Retinal pigment epithelial cell (primary cell): Measurements from ENCODE around the gene CST8.
"Not testable (repeated sequence)": the region's sequence is repeated elsewhere in the genome, so short reads cannot be mapped to it uniquely, and the experiment has no call there.

Experiments
- DNase-seq: peaks from one replicate; pipeline ENCODE4 v3.0.0-alpha.2; 2010; ENCODE audit warnings: low read depth
- H3K4me3 ChIP-seq: 2 replicates; pipeline ENCODE4 v1.5.1; 2011; ENCODE audit warnings: mild to moderate bottlenecking, low read length, control low read depth, moderate library complexity
- TF ChIP-seq, protein P1 (sequence below): conservative IDR thresholded peaks from 2 replicates; pipeline ENCODE4 v1.5.1; 2011; ENCODE audit warnings: low read depth, low read length, control low read depth, inconsistent platforms

CST8 gene

DNA sequence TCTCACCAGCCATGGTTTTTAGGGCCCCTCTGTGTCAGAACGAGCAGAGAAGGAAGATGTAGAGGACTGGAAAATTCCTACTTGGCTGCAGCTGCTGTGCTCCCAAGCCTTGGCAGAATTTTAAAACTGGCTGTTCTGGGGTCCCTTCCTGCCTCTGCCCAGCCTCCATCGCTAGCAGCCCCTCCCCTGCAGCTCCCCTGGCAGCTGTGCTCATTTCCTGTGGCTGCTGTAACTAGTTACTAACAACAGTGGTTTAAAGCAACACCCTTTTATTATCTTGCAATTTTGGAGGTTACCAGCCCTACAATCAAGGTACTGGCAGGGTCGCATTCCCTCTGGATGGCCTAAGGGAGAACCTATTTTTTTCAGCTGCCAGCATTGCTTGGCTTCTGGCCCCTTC, 34.5 kb upstream of the CST8 start:
- H3K4me3 ChIP-seq, result no peak overlapping the region
- TF ChIP-seq, protein P1, sequence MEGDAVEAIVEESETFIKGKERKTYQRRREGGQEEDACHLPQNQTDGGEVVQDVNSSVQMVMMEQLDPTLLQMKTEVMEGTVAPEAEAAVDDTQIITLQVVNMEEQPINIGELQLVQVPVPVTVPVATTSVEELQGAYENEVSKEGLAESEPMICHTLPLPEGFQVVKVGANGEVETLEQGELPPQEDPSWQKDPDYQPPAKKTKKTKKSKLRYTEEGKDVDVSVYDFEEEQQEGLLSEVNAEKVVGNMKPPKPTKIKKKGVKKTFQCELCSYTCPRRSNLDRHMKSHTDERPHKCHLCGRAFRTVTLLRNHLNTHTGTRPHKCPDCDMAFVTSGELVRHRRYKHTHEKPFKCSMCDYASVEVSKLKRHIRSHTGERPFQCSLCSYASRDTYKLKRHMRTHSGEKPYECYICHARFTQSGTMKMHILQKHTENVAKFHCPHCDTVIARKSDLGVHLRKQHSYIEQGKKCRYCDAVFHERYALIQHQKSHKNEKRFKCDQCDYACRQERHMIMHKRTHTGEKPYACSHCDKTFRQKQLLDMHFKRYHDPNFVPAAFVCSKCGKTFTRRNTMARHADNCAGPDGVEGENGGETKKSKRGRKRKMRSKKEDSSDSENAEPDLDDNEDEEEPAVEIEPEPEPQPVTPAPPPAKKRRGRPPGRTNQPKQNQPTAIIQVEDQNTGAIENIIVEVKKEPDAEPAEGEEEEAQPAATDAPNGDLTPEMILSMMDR, result no peak
- no peak for DNase-seq

DNA sequence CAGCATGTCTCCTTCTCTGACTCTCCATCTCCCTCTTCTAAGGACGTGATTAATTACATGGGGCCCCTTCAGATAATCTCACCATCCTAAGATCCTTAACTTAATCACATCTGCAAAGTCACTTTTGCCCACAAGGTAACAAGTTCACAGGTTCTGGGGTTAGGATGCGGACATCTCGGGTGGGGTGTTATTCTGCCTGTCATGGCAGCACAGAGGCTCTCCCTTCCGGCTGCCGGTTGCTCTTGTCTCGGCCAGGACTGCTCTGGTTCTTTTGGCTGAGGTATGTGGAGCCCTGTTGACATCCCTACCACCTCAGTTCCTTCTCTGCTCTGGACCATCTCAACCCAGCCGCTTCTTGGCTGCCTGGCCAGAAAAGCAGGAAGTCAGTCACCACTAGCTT, 34.0 kb upstream of the CST8 start:
- TF ChIP-seq, protein P1, result no peak
- DNase-seq, result no peak
- no peak overlapping the region for H3K4me3 ChIP-seq

DNA sequence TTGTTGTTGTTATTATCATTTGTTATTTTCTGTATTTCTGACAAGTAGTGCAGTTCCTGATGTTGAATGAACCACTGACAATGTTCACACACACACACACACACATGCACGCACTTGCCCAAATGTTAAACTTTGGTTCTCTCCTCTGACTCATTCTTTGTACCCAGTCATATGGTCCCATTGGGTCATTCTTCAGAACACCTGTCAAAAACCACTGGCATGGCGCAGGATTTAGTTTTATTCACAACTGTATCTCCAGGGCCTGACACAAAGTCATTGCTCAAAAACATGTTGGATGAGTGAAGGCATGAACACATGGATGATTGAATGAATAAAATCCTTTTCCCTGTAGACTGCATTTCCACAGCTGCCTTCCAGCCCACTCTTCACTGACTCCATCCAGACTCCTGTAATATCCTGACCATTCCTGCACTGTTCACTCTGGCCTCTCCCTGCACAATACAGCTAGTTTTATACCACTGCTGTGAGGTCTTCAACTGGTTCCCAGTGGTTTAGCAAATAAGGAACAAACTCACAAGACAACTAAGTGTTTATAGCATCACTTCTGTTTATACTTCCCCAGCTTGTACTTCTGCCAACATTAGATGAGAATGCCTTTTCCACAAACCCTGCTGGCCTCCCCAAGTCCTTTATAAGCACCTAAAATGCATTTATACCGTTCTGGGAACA, 31.3 kb upstream of the CST8 start:
- no peak for DNase-seq
- no peak overlapping the region for H3K4me3 ChIP-seq
- TF ChIP-seq, protein P1, result no peak

DNA sequence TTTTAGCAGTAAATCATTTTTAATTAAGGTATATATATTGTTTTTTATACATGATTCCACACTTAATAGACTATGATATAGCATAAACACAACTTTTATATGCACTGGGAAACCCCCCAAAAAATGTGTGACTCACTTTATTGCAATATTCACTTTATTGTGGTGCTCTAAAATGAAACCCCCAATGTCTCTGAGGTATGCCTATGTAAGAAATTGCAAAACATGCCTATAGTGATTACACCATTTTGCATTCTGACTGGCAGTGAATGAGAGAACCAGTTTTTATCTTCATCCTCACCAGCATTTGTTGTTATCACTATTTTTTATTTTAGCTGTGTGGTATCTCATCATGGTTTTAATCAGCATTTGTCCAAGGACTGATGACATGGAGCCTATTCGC, 29.7 kb upstream of the CST8 start:
- no peak overlapping the region for H3K4me3 ChIP-seq
- TF ChIP-seq, protein P1, result no peak
- no peak for DNase-seq

DNA sequence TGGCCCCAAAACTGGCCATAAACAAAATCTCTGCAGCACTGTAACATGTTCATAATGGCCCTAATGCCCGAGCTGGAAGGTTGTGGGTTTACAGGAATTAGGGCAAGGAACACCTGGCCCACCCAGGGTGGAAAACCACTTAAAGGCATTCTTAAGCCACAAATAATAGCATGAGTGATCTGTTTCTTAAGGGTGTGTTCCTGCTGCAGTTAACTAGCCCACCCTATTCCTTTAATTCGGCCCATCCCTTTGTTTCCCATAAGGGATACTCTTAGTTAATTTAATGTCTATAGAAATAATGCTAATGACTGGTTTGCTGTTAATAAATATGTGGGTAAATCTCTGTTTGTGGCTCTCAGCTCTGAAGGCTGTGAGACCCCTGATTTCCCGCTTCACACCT, 24.0 kb upstream of the CST8 start:
- H3K4me3 ChIP-seq, DNase-seq: not testable (repeated sequence)

DNA sequence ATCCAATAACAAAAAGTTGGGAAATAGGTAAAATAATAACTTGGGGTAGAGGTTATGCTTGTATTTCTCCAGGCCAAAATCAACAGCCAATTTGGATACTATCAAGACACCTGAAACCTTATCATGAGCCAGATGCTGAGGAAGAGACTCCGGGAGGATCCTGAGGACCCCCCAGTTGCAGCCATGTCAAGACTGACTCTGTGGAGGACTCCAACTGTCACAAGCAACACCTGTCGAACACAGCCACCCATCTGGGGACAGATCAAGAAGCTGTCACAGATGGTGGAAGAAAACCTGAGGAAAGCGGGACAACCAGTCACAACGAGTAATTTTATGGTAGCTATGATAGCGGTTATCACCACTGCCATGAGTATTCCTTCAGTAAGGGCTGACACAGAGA, 18.6 kb upstream of the CST8 start:
- H3K4me3 ChIP-seq, DNase-seq: not testable (repeated sequence)

DNA sequence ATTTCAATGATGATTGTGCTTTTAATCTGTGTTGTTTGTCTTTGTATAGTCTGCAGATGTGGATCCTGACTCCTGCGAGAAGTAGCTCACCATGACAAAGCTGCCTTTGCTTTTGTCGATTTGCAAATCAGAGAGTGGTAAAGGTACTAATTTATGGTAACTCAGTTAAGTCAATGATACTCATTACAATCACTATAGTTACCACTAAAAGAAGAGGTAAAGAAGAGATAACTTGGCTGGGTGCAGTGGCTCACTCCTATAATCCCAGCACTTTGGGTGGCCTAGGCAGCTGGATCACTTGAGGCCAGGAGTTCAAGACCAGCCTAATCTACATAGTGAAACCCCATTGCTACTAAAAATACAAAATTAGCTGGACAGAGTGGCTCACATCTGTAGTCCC, 17.6 kb upstream of the CST8 start:
- not testable (repeated sequence) for DNase-seq

DNA sequence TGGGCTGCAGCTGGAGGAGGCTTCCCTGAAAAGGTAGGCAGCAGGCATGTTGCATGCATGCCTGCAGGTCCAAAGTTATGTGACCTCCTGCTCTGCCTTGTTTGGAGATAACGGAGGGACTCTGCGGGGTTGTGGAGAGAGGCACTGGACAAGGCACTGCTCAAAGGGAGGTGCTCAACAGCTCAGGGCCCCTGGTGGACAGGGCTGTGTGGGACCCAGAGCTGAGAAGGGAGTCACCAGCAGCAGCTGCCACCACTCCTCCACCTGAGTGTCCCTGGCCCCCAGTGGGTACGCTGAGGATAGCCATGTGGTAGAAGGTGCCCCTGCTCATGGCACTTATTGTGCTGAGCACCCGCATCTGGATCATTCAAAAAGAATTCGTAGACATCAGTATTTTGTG, 15.5 kb upstream of the CST8 start:
- TF ChIP-seq, protein P1, result no peak
- no peak overlapping the region for H3K4me3 ChIP-seq
- DNase-seq, result no peak

More for the DNA sequence above, 17.6 kb upstream of the CST8 start:
- not testable (repeated sequence) for H3K4me3 ChIP-seq
